AG04450 (cell line): Measurements from ENCODE around the gene PDE4C. TPM values are rescaled to one million over a fixed set of nuclear protein-coding genes. Genes with fewer than 3 reads are reported as not detected.

Experiments
- CTCF ChIA-PET: fragments of 300-600, 350-600 bp; formaldehyde crosslinking; extraction: SDS; loops from one replicate; lab custom pipeline; 2022; ENCODE audit warnings: antibody characterized with exemption, inconsistent platforms; lab: Charles Lee
- POLR2A ChIA-PET: fragments of 350-600 bp; formaldehyde crosslinking; extraction: SDS; loops from one replicate; lab custom pipeline; 2021; ENCODE audit warnings: antibody characterized with exemption, inconsistent platforms; lab: Yijun Ruan, JAX
- DNase-seq: peaks from one replicate; pipeline ENCODE4 v3.0.0-alpha.2; 2011; ENCODE audit warnings: low read depth, low spot score
- H3K27ac ChIP-seq: one replicate; pipeline ENCODE4 v1.5.1; 2012; ENCODE audit warnings: low read depth, low read length, control low read depth
- H3K27me3 ChIP-seq: one replicate; pipeline ENCODE4 v1.6.0; 2012; ENCODE audit warnings: low read length; ENCODE audit not compliant: control insufficient read depth, insufficient read depth
- H3K4me3 ChIP-seq: 2 replicates; pipeline ENCODE4 v1.5.1; 2011; ENCODE audit warnings: mild to moderate bottlenecking, low read depth, low read length, control low read depth
- H3K9me3 ChIP-seq: 2 replicates; pipeline ENCODE4 v1.5.1; 2012; ENCODE audit warnings: low read length; ENCODE audit not compliant: control insufficient read depth, insufficient read depth
- CTCF ChIP-seq: IDR thresholded peaks from 2 replicates; pipeline ENCODE4 v1.5.1; 2011; ENCODE audit warnings: low read depth, low read length, control low read depth, inconsistent platforms
- polyA plus RNA-seq: library from polyadenylated mRNA; depleted of rRNA; stranded (reverse); fragments of >200 nt; gene quantifications from 2 replicates; pipeline ENCODE4 v1.2.3, GENCODE V29; 2011

Gene PDE4C
- polyA plus RNA-seq, 1 experiment: 0.46 TPM

DNA sequence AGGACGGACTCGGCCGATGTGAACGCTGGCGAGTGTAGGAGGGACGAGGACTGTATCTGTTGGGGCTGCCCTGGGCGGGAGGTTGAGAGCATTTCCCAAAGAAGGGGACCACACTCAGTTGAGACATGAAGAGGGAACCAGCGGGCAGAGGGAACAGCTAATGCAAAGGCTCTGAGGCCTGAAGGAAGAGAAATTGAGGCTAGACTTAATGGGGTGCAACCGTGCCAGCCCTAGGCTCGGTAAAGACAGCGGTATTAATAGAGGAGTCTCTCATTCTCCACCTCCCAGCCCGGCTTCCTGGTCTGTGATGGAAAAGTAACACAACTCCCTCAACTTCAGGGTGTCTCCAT lies 32.1 kb downstream of the PDE4C start:
- ChIA-PET CTCF (interaction anchor here (0.7 to 4.1 kb wide), 3 partner anchors 10 to 58 kb away, joined by 3 to 99 read pairs (median 3); a partner anchor contains a TSS), POLR2A (interaction anchor here (0.9 to 4.5 kb wide), 5 partner anchors 10 to 98 kb away, joined by 3 to 30 read pairs (median 5); partner anchors contain the start of genes JUND and RAB3A)
- no peaks in the 10 kb centered on the region for H3K27me3 ChIP-seq
- no peaks in the 10 kb centered on the region; the same call in 1 of the 2 replicates for H3K9me3 ChIP-seq
- peak overlapping the region; percentile 84 for H3K4me3 ChIP-seq
- TF ChIP-seq CTCF: no peak
- no peak for DNase-seq
- no peak overlapping the region for H3K27ac ChIP-seq

- no peak for DNase-seq
- ChIA-PET CTCF (interaction anchor here (0.7 to 4.1 kb wide), 4 partner anchors 11 to 86 kb away, joined by 3 to 99 read pairs (median 10); a partner anchor contains a TSS), POLR2A (interaction anchor here (0.6 to 4.5 kb wide), 11 partner anchors 11 to 516 kb away, joined by 3 to 30 read pairs (median 4); partner anchors contain the start of genes GDF15, JUND and RAB3A)
- Histone ChIP-seq H3K4me3 (peak overlapping the region; percentile 84), H3K9me3 (no peaks in the 10 kb centered on the region; the same call in 1 of the 2 replicates), H3K27me3 (no peaks in the 10 kb centered on the region), H3K27ac (peak overlapping the region; percentile 31)
- TF ChIP-seq CTCF: no peak
These were observed 32.7 kb downstream of the PDE4C start for GRCh38 chr19:18193388-18194180.

DNA sequence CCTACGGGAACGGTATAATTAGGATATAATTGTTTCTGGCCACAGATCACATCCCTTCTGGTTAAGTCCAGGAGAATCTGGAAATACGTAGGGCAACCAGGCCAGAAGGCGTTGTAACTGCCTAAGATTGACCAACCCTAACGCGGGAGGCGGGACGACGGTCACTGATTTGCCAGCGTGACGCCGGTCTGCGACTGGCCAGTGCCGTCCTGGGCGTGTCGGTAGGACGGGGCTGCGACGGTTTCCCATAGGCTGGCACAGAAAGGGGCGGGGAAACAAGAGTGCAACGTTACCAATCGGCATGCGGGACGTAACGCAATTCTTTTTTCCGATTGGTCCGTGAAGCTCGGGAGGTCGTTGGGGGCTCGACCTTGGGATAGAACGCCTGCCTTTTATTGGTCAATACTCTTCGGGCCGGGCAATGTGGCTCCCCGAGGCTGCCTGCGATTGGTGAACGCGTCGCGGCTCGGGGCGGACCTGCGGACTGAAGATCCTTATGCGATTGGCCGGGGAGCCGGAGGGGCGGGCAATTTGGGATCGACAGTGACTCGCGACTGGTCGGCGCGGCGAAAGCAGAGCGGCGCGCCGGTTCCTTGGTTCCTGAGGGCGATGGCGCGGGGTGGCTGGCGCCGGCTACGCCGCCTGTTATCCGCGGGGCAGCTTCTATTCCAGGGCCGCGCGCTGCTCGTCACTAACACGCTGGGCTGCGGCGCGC lies 33.4 kb downstream of the PDE4C start, which contains the start of gene MPV17L2:
Gene MPV17L2, plus strand, starts transcription at position 546 of the 715 bp plus-strand sequence. Its CDS starts 64 bp downstream, at position 610.
- Histone ChIP-seq H3K4me3 (peak within 1 kb of the TSS; percentile 84), H3K27me3 (no peaks in the 10 kb centered on the region), H3K9me3 (no peaks in the 10 kb centered on the region; the same call in 1 of the 2 replicates), H3K27ac (peak within 1 kb of the TSS; percentile 90)
- peak; percentile 100 for DNase-seq
- ChIA-PET CTCF (interaction anchor here (0.7 to 4.1 kb wide), 14 partner anchors 10 to 209 kb away, joined by 3 to 99 read pairs (median 6); partner anchors contain the start of gene RAB3A), POLR2A (interaction anchor here (0.6 to 4.5 kb wide), 13 partner anchors 11 to 517 kb away, joined by 3 to 30 read pairs (median 4); partner anchors contain the start of genes GDF15, JUND and RAB3A)
- no peak for TF ChIP-seq CTCF

DNA sequence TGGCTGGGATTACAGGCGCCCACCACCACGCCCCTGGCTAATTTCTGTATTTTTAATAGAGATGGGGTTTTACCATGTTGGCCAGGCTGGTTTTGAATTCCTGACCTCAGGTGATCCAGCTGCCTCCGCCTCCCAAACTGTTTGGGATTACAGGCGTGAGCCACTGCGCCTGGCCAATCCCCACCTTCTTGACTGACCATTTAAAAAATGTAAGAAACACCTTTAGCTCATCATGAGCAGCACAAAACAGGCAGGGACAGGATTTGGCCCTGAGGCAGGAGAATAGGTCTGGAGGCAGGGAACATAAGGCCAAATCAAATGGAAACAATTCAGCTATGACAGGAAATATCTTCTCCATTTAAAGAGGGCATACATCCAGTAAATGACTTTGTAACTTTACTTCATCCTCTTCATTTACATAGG lies 34.6 kb downstream of the PDE4C start:
- DNase-seq: no peak
- no peaks in the 10 kb centered on the region; the same call in 1 of the 2 replicates for H3K9me3 ChIP-seq
- H3K27ac ChIP-seq: peak overlapping the region; percentile 90
- peak overlapping the region; percentile 76 for H3K4me3 ChIP-seq
- ChIA-PET CTCF (interaction anchor here (0.5 to 4.1 kb wide), 20 partner anchors 9 to 150 kb away, joined by 3 to 99 read pairs (median 5); partner anchors contain the start of gene RAB3A), POLR2A (interaction anchor here (1.8 to 4.5 kb wide), 3 partner anchors 13 to 194 kb away, joined by 3 to 30 read pairs (median 21); partner anchors contain the start of genes GDF15, JUND and RAB3A)
- H3K27me3 ChIP-seq: no peaks in the 10 kb centered on the region
- TF ChIP-seq CTCF: no peak
